IMR-90 (cell line): ENCODE measurements around the gene TRPM3. TPM values are rescaled to one million over a fixed set of nuclear protein-coding genes. Genes with fewer than 3 reads are reported as not detected.

Source experiments
- ATAC-seq: fragments of 200-7000 bp; cut with Tn5 transposase; 2 replicates; pipeline ENCODE4 v1.9.1; 2020; ENCODE audit warnings: low read depth, mild to moderate bottlenecking, moderate library complexity
- BruUV-seq: library from RNA; stranded (reverse); fragments of 400-500 nt; replicated peaks from 2 replicates; lab custom pipeline; 2021; lab: Mats Ljungman, UMichigan
- CTCF ChIA-PET: fragments of 300-600 bp; formaldehyde crosslinking; extraction: SDS; loops from one replicate; lab custom pipeline; 2021; ENCODE audit warnings: antibody characterized with exemption; lab: Yijun Ruan, JAX
- POLR2A ChIA-PET: fragments of 300-600 bp; sonication (Branson Sonifier 250); formaldehyde crosslinking; loops from one replicate; lab custom pipeline; 2022; ENCODE audit warnings: antibody characterized with exemption; ENCODE audit not compliant: unreplicated experiment; lab: Charles Lee
- DNase-seq: peaks from one replicate; pipeline ENCODE4 v3.0.0; 2013
- H2AFZ ChIP-seq: replicated peaks from 2 replicates; pipeline ENCODE3; 2013; ENCODE audit warnings: low read length, mild to moderate bottlenecking; ENCODE audit not compliant: poor library complexity
- H2AK5ac ChIP-seq: 2 replicates; pipeline ENCODE4 v1.6.1; 2013; ENCODE audit warnings: low read depth, low read length, inconsistent platforms
- H2AK9ac ChIP-seq: replicated peaks from 2 replicates; pipeline ENCODE3; 2013; ENCODE audit warnings: mild to moderate bottlenecking, low read depth, low read length, moderate library complexity; ENCODE audit not compliant: poor library complexity
- H2BK120ac ChIP-seq: 2 replicates; pipeline ENCODE4 v1.6.1; 2013; ENCODE audit warnings: low read depth, low read length, inconsistent platforms
- H2BK15ac ChIP-seq: 3 replicates; pipeline ENCODE4 v1.6.1; 2013; ENCODE audit warnings: low read depth, low read length, inconsistent platforms
- H2BK20ac ChIP-seq: 2 replicates; pipeline ENCODE4 v1.6.1; 2013; ENCODE audit warnings: low read depth, mild to moderate bottlenecking, inconsistent platforms, low read length, moderate library complexity
- H2BK5ac ChIP-seq: 2 replicates; pipeline ENCODE4 v1.6.1; 2013; ENCODE audit warnings: mild to moderate bottlenecking, low read depth, low read length, inconsistent platforms; ENCODE audit not compliant: poor library complexity, severe bottlenecking
- H3K14ac ChIP-seq: replicated peaks from 2 replicates; pipeline ENCODE4 v1.6.1; 2013; ENCODE audit warnings: low read depth, low read length, inconsistent platforms
- H3K18ac ChIP-seq: 2 replicates; pipeline ENCODE4 v1.6.1; 2013; ENCODE audit warnings: low read depth, low read length, control low read depth
- H3K23ac ChIP-seq: 2 replicates; pipeline ENCODE4 v1.6.1; 2013; ENCODE audit warnings: low read depth, low read length, inconsistent platforms
- H3K27ac ChIP-seq: 2 replicates; pipeline ENCODE4 v1.5.1; 2013; ENCODE audit warnings: mild to moderate bottlenecking, control low read depth, low read length; ENCODE audit not compliant: insufficient read depth
- H3K27me3 ChIP-seq: 2 replicates; pipeline ENCODE4 v1.6.1; 2013; ENCODE audit warnings: low read length; ENCODE audit not compliant: control insufficient read depth, insufficient read depth
- H3K36me3 ChIP-seq: 2 replicates; pipeline ENCODE4 v1.6.1; 2013; ENCODE audit warnings: low read length, mixed read lengths; ENCODE audit not compliant: control insufficient read depth, insufficient read depth
- H3K4ac ChIP-seq: 2 replicates; pipeline ENCODE4 v1.6.1; 2013; ENCODE audit warnings: low read depth, low read length, inconsistent platforms
- H3K4me1 ChIP-seq: 2 replicates; pipeline ENCODE4 v1.6.1; 2013; ENCODE audit warnings: low read length, mixed read lengths; ENCODE audit not compliant: control insufficient read depth, insufficient read depth
- H3K4me2 ChIP-seq: 2 replicates; pipeline ENCODE4 v1.6.1; 2013; ENCODE audit warnings: low read depth, mild to moderate bottlenecking, control low read depth, low read length, moderate library complexity
- H3K4me3 ChIP-seq: 2 replicates; pipeline ENCODE4 v1.5.1; 2013; ENCODE audit warnings: low read depth, mild to moderate bottlenecking, control low read depth, low read length, moderate library complexity; ENCODE audit not compliant: insufficient read depth
- H3K56ac ChIP-seq: 2 replicates; pipeline ENCODE4 v1.6.1; 2013; ENCODE audit warnings: low read length, inconsistent platforms; ENCODE audit not compliant: insufficient read depth; ENCODE audit errors: extremely low read depth
- H3K79me1 ChIP-seq, 2 experiments: 2 replicates each; pipeline ENCODE4 v1.6.1; 2013; ENCODE audit warnings: low read length in 2 of 2, inconsistent platforms in 1 of 2, low read depth in 1 of 2
- H3K9ac ChIP-seq: 2 replicates; pipeline ENCODE4 v1.6.1; 2013; ENCODE audit warnings: low read depth, low read length, control low read depth
- H3K9me1 ChIP-seq: 2 replicates; pipeline ENCODE4 v1.6.1; 2013; ENCODE audit warnings: low read length, inconsistent platforms; ENCODE audit not compliant: insufficient read depth
- H3K9me3 ChIP-seq: 2 replicates; pipeline ENCODE4 v1.6.1; 2013; ENCODE audit warnings: low read length; ENCODE audit not compliant: control insufficient read depth, insufficient read depth
- H4K20me1 ChIP-seq: 2 replicates; pipeline ENCODE4 v1.6.1; 2013; ENCODE audit warnings: low read length, inconsistent platforms; ENCODE audit not compliant: insufficient read depth
- H4K5ac ChIP-seq: 2 replicates; pipeline ENCODE4 v1.6.1; 2013; ENCODE audit warnings: mild to moderate bottlenecking, low read depth, low read length, control low read depth
- H4K8ac ChIP-seq, 2 experiments: 2 replicates each; pipeline ENCODE4 v1.6.1; 2013; ENCODE audit warnings: low read depth in 2 of 2, low read length in 2 of 2, control low read depth in 1 of 2, inconsistent platforms in 1 of 2
- H4K91ac ChIP-seq: 2 replicates; pipeline ENCODE4 v1.6.1; 2013; ENCODE audit warnings: low read depth, low read length, inconsistent platforms; ENCODE audit not compliant: insufficient read depth
- BHLHE40 ChIP-seq: fragments of 150-350 bp; IDR thresholded peaks from 2 replicates; pipeline ENCODE4 v1.6.1; 2016; ENCODE audit warnings: mild to moderate bottlenecking, low read depth, low read length
- CTCF ChIP-seq: conservative IDR thresholded peaks from 2 replicates; pipeline ENCODE4 v1.5.1; 2012; ENCODE audit warnings: mild to moderate bottlenecking, low read depth, low read length, improper control_type of control experiment
- ELK1 ChIP-seq: fragments of 150-350 bp; IDR thresholded peaks from 2 replicates; pipeline ENCODE4 v1.6.1; 2016; ENCODE audit warnings: low read depth, mild to moderate bottlenecking, low read length, moderate library complexity, borderline replicate concordance
- FOS ChIP-seq: fragments of 150-350 bp; IDR thresholded peaks from 2 replicates; pipeline ENCODE4 v1.6.1; 2016; ENCODE audit warnings: low read depth, low read length
- MAZ ChIP-seq: IDR thresholded peaks from 2 replicates; pipeline ENCODE4 v1.6.1; 2012; ENCODE audit warnings: low read depth, mild to moderate bottlenecking, low read length, improper control_type of control experiment, moderate library complexity, borderline replicate concordance
- MXI1 ChIP-seq: IDR thresholded peaks from 2 replicates; pipeline ENCODE4 v1.6.1; 2012; ENCODE audit warnings: low read depth, mild to moderate bottlenecking, low read length, moderate library complexity, borderline replicate concordance
- NFE2L2 ChIP-seq: fragments of 150-350 bp; IDR thresholded peaks from 2 replicates; pipeline ENCODE4 v1.6.1; 2016; ENCODE audit warnings: low read depth, mild to moderate bottlenecking, low read length
- POLR2A ChIP-seq: IDR thresholded peaks from 2 replicates; pipeline ENCODE4 v1.6.1; 2012; ENCODE audit warnings: mild to moderate bottlenecking, low read depth, low read length
- RFX5 ChIP-seq: IDR thresholded peaks from 2 replicates; pipeline ENCODE4 v1.8.0; 2012; ENCODE audit warnings: low read depth, mild to moderate bottlenecking, low read length, moderate library complexity
- SMC3 ChIP-seq: fragments of 150-350 bp; IDR thresholded peaks from 2 replicates; pipeline ENCODE4 v1.6.1; 2016; ENCODE audit warnings: low read depth, mild to moderate bottlenecking, antibody characterized with exemption, low read length, moderate library complexity
- USF2 ChIP-seq: fragments of 150-350 bp; IDR thresholded peaks from 2 replicates; pipeline ENCODE4 v1.6.1; 2017; ENCODE audit warnings: mild to moderate bottlenecking, antibody characterized with exemption, low read length, low read depth
- dilution Hi-C: fragments of 300-500 bp; cut with HindIII; formaldehyde crosslinking; loops from one replicate; pipeline ENCODE4 v1.14.3; 2018; ENCODE audit warnings: low sequenced_read_pairs; ENCODE audit not compliant: unreplicated experiment
- in situ Hi-C: fragments of 300-500 bp; cut with MboI; formaldehyde crosslinking; loops from 3 replicates; pipeline ENCODE4 v1.14.3; 2019; ENCODE audit warnings: low sequenced_read_pairs, inconsistent platforms, mixed read lengths
- intact Hi-C: fragments of 100-400 bp; cut with micrococcal nuclease; formaldehyde crosslinking; loops from 2 replicates; pipeline ENCODE4 v1.10.0; 2022
- polyA plus RNA-seq, 3 experiments: library from polyadenylated mRNA; depleted of rRNA; stranded (reverse); fragments of >200 nt; gene quantifications; 2 replicates each; pipeline ENCODE4 v1.2.3, GENCODE V29; 2012; ENCODE audit warnings: low replicate concordance in 1 of 3
- total RNA-seq: library from RNA; depleted of rRNA; stranded (reverse); fragments of >200 nt; gene quantifications from 2 replicates; pipeline ENCODE4 v1.2.3, GENCODE V29; 2012

Gene TRPM3
- total and polyA plus RNA-seq, 2 of the 4 experiments (the other 2 are of a cell fraction): not detected

GRCh38 chr9:71097671-71098070 lies 23.8 kb downstream of the TRPM3 start:
- BruUV-seq: no TSS peak
- dilution Hi-C loops: no loop called here
- Histone ChIP-seq H3K4me3 (no peak overlapping the region), H3K4me1 (no peaks in the 10 kb centered on the region), H2BK15ac (no peak overlapping the region), H3K23ac (no peak overlapping the region), H3K79me1 (no peaks in the 10 kb centered on the region), H2AFZ (no peak overlapping the region), H4K5ac (no peak overlapping the region), H3K4me2 (no peak overlapping the region), H3K9me3 (no peaks in the 10 kb centered on the region), H3K14ac (no peak overlapping the region), H2BK120ac (no peak overlapping the region), H3K9ac (no peak overlapping the region), H3K27me3 (no peaks in the 10 kb centered on the region), H2BK5ac (no peak overlapping the region), H4K8ac (no peak overlapping the region), H3K27ac (no peak overlapping the region), H2BK20ac (no peak overlapping the region), H3K18ac (no peak overlapping the region), H2AK5ac (no peak overlapping the region), H4K91ac (no peak overlapping the region), H3K36me3 (no peaks in the 10 kb centered on the region), H2AK9ac (no peak overlapping the region), H3K4ac (no peak overlapping the region), H3K9me1 (no peaks in the 10 kb centered on the region; the same call in 1 of the 2 replicates), H3K56ac (no peak overlapping the region), H4K20me1 (no peaks in the 10 kb centered on the region)
- no peak for DNase-seq
- ChIA-PET POLR2A (no interaction called here), CTCF (no interaction called here)
- no peak for ATAC-seq
- intact Hi-C loops: no loop called here
- in situ Hi-C loops: no loop called here
- TF ChIP-seq MAZ (no peak), MXI1 (no peak), CTCF (no peak), FOS (no peak), USF2 (no peak), RFX5 (no peak), POLR2A (no peak), BHLHE40 (no peak), ELK1 (no peak), SMC3 (no peak), NFE2L2 (no peak)
